ENCODE data around the gene DCLK3.

DCLK3 gene

GRCh38 chr3:36695113-36695768 lies 69.1 kb downstream of the DCLK3 start:
- TF ChIP-seq, protein P1, sequence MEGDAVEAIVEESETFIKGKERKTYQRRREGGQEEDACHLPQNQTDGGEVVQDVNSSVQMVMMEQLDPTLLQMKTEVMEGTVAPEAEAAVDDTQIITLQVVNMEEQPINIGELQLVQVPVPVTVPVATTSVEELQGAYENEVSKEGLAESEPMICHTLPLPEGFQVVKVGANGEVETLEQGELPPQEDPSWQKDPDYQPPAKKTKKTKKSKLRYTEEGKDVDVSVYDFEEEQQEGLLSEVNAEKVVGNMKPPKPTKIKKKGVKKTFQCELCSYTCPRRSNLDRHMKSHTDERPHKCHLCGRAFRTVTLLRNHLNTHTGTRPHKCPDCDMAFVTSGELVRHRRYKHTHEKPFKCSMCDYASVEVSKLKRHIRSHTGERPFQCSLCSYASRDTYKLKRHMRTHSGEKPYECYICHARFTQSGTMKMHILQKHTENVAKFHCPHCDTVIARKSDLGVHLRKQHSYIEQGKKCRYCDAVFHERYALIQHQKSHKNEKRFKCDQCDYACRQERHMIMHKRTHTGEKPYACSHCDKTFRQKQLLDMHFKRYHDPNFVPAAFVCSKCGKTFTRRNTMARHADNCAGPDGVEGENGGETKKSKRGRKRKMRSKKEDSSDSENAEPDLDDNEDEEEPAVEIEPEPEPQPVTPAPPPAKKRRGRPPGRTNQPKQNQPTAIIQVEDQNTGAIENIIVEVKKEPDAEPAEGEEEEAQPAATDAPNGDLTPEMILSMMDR (IDR thresholded peaks at IDR 0.05), result no peak
- H3K27ac ChIP-seq, result no peak overlapping the region
- no peak for DNase-seq (ENCODE audit: low spot score)
- no peak overlapping the region for H3K4me3 ChIP-seq

- Histone ChIP-seq H3K27ac (no peak overlapping the region), H3K4me3 (no peak overlapping the region)
- DNase-seq (ENCODE audit: low spot score), result no peak
- TF ChIP-seq, protein P1 (IDR thresholded peaks at IDR 0.05), result no peak
Measured at GRCh38 chr3:36693670-36694069, 70.7 kb downstream of the DCLK3 start.

GRCh38 chr3:36689560-36689959 lies 74.8 kb downstream of the DCLK3 start:
- Histone ChIP-seq H3K4me3 (no peak overlapping the region), H3K27ac (no peak overlapping the region)
- TF ChIP-seq, protein P1 (IDR thresholded peaks at IDR 0.05), result no peak
- DNase-seq (ENCODE audit: low spot score), result no peak

DNA sequence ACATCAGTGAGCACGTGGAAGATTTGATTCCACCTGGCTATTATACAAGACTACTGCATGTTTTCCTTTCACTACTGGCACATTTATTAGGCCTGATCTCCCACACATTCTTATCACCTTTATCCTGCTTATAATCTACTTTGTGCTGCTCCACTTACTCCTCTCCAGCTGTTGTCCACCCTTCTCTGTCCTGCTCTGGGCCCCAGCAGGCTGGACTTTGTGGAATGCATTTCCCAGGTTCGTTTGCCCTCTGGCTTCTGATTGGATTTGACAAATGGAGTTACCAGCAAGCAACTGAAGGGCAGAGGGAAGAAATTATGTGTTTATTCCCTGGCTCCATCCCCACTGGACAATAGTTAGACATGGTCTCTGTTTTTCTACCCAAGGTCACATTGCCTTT lies 75.5 kb downstream of the DCLK3 start:
- Histone ChIP-seq H3K27ac (no peak overlapping the region), H3K4me3 (no peak overlapping the region)
- TF ChIP-seq, protein P1 (IDR thresholded peaks at IDR 0.05), result no peak
- no peak for DNase-seq (ENCODE audit: low spot score)

GRCh38 chr3:36686516-36686915 lies 77.8 kb downstream of the DCLK3 start:
- Histone ChIP-seq H3K27ac (no peak overlapping the region), H3K4me3 (no peak overlapping the region)
- no peak for DNase-seq (ENCODE audit: low spot score)
- TF ChIP-seq, protein P1 (IDR thresholded peaks at IDR 0.05), result no peak

- Histone ChIP-seq H3K27ac (no peak overlapping the region), H3K4me3 (no peak overlapping the region)
- TF ChIP-seq, protein P1 (IDR thresholded peaks at IDR 0.05), result no peak
- no peak for DNase-seq (ENCODE audit: low spot score)
Measured at GRCh38 chr3:36681867-36682266, 82.5 kb downstream of the DCLK3 start.

DNA sequence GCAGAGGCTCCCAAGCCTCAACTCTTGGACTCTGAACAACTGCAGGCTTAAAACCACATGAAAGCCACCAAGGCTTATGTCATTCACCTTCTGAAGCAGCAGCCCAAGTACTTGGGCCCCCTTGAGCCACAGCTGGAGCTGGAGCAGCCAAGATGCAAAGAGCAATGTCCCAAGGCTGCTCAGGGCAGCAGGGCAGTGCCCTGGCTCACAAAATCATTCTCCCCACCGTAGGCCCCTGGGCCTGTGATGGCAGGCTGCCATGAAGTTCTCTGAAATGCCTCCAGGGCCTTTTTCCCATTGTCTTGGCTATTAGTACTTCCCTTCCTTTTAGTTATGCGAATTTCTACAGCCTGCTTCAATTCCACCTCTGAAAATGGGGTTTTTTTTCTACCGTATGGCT lies 83.4 kb downstream of the DCLK3 start:
- H3K4me3 ChIP-seq, result no peak overlapping the region
- no peak for DNase-seq (ENCODE audit: low spot score)
- no peak overlapping the region for H3K27ac ChIP-seq
- TF ChIP-seq, protein P1 (IDR thresholded peaks at IDR 0.05), result no peak

Measured in coronary artery (tissue), 2 donors.